ENCODE data around the gene ZNF532.

DNA sequence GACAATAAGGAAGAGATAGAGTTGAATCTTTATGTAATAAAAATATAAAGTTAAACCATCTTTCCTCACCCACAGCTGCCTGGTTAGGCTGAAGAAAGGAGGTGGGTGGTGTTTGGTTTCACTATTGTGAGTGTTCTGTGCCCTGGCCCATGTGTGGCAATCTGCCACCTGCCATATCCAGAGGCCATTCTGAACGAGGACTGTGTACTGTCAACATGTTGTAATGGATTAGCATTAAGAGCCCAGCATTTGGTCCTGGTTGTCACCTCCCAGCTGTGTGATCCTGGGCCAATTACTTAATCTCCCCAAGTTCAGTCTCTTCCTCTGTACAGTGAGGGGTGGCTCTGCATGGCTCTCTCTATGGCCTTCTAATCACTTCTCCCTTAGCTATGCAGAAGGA is 156.8 kb downstream of the ZNF532 start:
- TF ChIP-seq EZH2 (IDR thresholded peaks at IDR 0.05; ENCODE audit: borderline replicate concordance, low read depth, low read length, severe bottlenecking) (no peak), CTCF (IDR thresholded peaks at IDR 0.05; ENCODE audit: borderline replicate concordance, extremely low read depth, low read length, poor library complexity, severe bottlenecking) (no peak)

Data from DND-41 (cell line).